ENCODE measurements around the gene LARP7. TPM values are rescaled to one million over a fixed set of nuclear protein-coding genes. Genes with fewer than 3 reads are reported as not detected.
"Not testable (repeated sequence)": the region's sequence is repeated elsewhere in the genome, so short reads cannot be mapped to it uniquely, and the experiment has no call there.

Gene LARP7
- total RNA-seq, 1 experiment from 2014 or later: 36.3 TPM

GRCh38 chr4:112642526-112642925 is 5.6 kb downstream of the LARP7 start:
- TF ChIP-seq CTCF (IDR thresholded peaks at IDR 0.05; ENCODE audit: unreplicated experiment): no peak
- H3K9me3 Mint-ChIP-seq (ENCODE audit: unreplicated experiment): no peaks in the 10 kb centered on the region
- H3K27me3 Mint-ChIP-seq (ENCODE audit: insufficient read depth, unreplicated experiment): no peaks in the 10 kb centered on the region
- CTCF ChIA-PET: interaction anchor here (0.6 to 4.0 kb wide), 7 partner anchors 10 to 321 kb away, joined by 3 to 19 read pairs (median 3); no protein-coding TSS in a partner anchor
- H3K4me1 Mint-ChIP-seq (ENCODE audit: insufficient read depth, unreplicated experiment): peaks cover 14% of the 10 kb centered on the region
- no peak overlapping the region for H3K27ac Mint-ChIP-seq (ENCODE audit: low read depth, unreplicated experiment)
- no peak for DNase-seq (ENCODE audit: unreplicated experiment)
- POLR2A ChIA-PET: no interaction called here
- intact Hi-C loops (cut with micrococcal nuclease): no loop called here
- BruUV-seq (replicated peaks): no TSS peak
- H3K36me3 Mint-ChIP-seq (ENCODE audit: insufficient read depth, unreplicated experiment): peaks cover 43% of the 10 kb centered on the region
- no peak overlapping the region for H3K4me3 Mint-ChIP-seq (ENCODE audit: unreplicated experiment)

- not testable (repeated sequence) for BruUV-seq (replicated peaks)
Observed at GRCh38 chr4:112644595-112645535, 7.9 kb downstream of the LARP7 start.

DNA sequence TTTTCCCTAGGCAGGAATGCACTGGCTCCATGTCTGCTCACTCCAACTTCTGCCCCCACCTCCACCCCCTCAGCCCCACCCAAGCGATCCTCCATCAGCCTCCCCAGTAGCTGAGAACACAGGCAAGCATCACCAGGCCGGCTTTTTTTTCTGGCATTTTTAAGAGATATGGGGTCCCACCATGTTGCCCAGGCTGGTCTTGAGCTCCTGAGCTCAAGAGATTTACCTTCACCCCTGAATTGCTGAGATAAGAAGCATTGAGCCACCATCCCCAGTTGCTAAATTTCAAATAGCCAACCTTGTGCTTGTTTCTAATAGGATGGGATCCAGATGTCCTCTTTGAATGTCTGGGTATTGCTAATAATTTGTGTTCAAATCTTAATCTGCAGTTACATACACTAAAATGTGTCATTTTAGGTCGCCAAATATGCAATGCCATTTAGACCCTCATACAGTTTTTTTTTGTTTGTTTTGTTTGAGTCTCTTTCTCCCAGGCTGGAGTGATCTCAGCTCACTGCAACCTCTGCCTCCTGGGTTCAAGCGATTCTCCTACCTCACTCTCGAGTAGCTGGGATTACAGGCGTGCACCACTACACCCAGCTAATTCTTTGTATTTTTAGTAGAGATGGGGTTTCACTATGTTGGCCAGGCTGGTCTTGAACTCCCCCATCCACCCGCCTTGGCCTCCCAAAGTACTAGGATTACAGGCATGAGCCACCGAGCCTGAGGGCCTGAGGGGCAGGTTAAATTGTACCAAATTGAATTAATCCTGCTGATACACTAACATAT is 8.8 kb downstream of the LARP7 start:
- CTCF ChIA-PET: interaction anchor here (0.6 to 1.8 kb wide), 11 partner anchors 8 to 293 kb away, joined by 3 to 9 read pairs (median 4); partner anchors contain the start of gene LARP7
- no peak for TF ChIP-seq CTCF (IDR thresholded peaks at IDR 0.05; ENCODE audit: unreplicated experiment)
- BruUV-seq (replicated peaks): no TSS peak
- Mint-ChIP-seq H3K4me3 (ENCODE audit: unreplicated experiment) (no peak overlapping the region), H3K27ac (ENCODE audit: low read depth, unreplicated experiment) (no peak overlapping the region), H3K9me3 (ENCODE audit: unreplicated experiment) (no peaks in the 10 kb centered on the region), H3K4me1 (ENCODE audit: insufficient read depth, unreplicated experiment) (peaks cover 10% of the 10 kb centered on the region), H3K27me3 (ENCODE audit: insufficient read depth, unreplicated experiment) (no peaks in the 10 kb centered on the region), H3K36me3 (ENCODE audit: insufficient read depth, unreplicated experiment) (peaks cover 62% of the 10 kb centered on the region)
- intact Hi-C loops (cut with micrococcal nuclease): no loop called here
- no peak for DNase-seq (ENCODE audit: unreplicated experiment)
- POLR2A ChIA-PET: interaction anchor here (0.9 kb wide), 1 partner anchor 51 kb away, joined by 4 read pairs; no protein-coding TSS in a partner anchor

More at GRCh38 chr4:112644595-112645535, 7.9 kb downstream of the LARP7 start:
- intact Hi-C loops (cut with micrococcal nuclease); H3K27me3 Mint-ChIP-seq (ENCODE audit: insufficient read depth, unreplicated experiment); POLR2A ChIA-PET; DNase-seq (ENCODE audit: unreplicated experiment); H3K4me3 Mint-ChIP-seq (ENCODE audit: unreplicated experiment); H3K27ac Mint-ChIP-seq (ENCODE audit: low read depth, unreplicated experiment); H3K9me3 Mint-ChIP-seq (ENCODE audit: unreplicated experiment): not testable (repeated sequence)
- Mint-ChIP-seq H3K36me3 (ENCODE audit: insufficient read depth, unreplicated experiment) (peaks cover 55% of the 10 kb centered on the region), H3K4me1 (ENCODE audit: insufficient read depth, unreplicated experiment) (peaks cover 14% of the 10 kb centered on the region)
- CTCF ChIA-PET: interaction anchor here (0.6 to 1.8 kb wide), 5 partner anchors 10 to 170 kb away, joined by 3 to 9 read pairs (median 4); no protein-coding TSS in a partner anchor

- POLR2A ChIA-PET: interaction anchor here (0.7 to 2.1 kb wide), 5 partner anchors 10 to 56 kb away, joined by 3 to 8 read pairs (median 5); partner anchors contain the start of genes LARP7 and ZGRF1
- Mint-ChIP-seq H3K9me3 (ENCODE audit: unreplicated experiment) (no peaks in the 10 kb centered on the region), H3K4me1 (ENCODE audit: insufficient read depth, unreplicated experiment) (peaks cover 1% of the 10 kb centered on the region), H3K36me3 (ENCODE audit: insufficient read depth, unreplicated experiment) (peaks cover 67% of the 10 kb centered on the region), H3K4me3 (ENCODE audit: unreplicated experiment) (no peak overlapping the region), H3K27me3 (ENCODE audit: insufficient read depth, unreplicated experiment) (no peaks in the 10 kb centered on the region), H3K27ac (ENCODE audit: low read depth, unreplicated experiment) (no peak overlapping the region)
- CTCF ChIA-PET: interaction anchor here (0.9 to 1.5 kb wide), 6 partner anchors 9 to 291 kb away, joined by 3 to 6 read pairs (median 4); partner anchors contain the start of gene LARP7
- intact Hi-C loops (cut with micrococcal nuclease): no loop called here
- DNase-seq (ENCODE audit: unreplicated experiment): no peak
- no peak for TF ChIP-seq CTCF (IDR thresholded peaks at IDR 0.05; ENCODE audit: unreplicated experiment)
- TSS peak; percentile 91 for BruUV-seq (replicated peaks)
Observed at GRCh38 chr4:112646632-112647537, 9.9 kb downstream of the LARP7 start.
